B cell (primary cell): Measurements from ENCODE around the gene TPH2. TPM values are rescaled to one million over a fixed set of nuclear protein-coding genes. Genes with fewer than 3 reads are reported as not detected.

ENCODE experiments used
- ATAC-seq: fragments of 200-7000 bp; cut with Tn5 transposase; one replicate; pipeline ENCODE4 v1.10.0; 2021; ENCODE audit warnings: low read depth, mild to moderate bottlenecking, moderate number of reproducible peaks, moderate library complexity
- CTCF ChIA-PET: fragments of 350-600 bp; sonication (Branson Sonifier 250); formaldehyde crosslinking; loops from one replicate; lab custom pipeline; 2021; ENCODE audit warnings: antibody characterized with exemption, inconsistent platforms; lab: Charles Lee
- POLR2A ChIA-PET: fragments of 350-600 bp; sonication (Branson Sonifier 250); formaldehyde crosslinking; loops from one replicate; lab custom pipeline; 2021; ENCODE audit warnings: antibody characterized with exemption; lab: Charles Lee
- DNase-seq: peaks from one replicate; pipeline ENCODE4 v3.0.0; 2013
- H2AFZ ChIP-seq: 2 replicates; pipeline ENCODE4 v1.6.1; 2012; ENCODE audit warnings: mild to moderate bottlenecking, low read depth, low read length; ENCODE audit not compliant: insufficient read depth, poor library complexity, severe bottlenecking
- H3K27ac ChIP-seq, 2 donors: 1 replicate in 1 of 2; 2 replicates in 1 of 2; pipeline ENCODE4 v1.5.1; 2012 to 2013; ENCODE audit warnings: low read length in 2 of 2, mild to moderate bottlenecking in 2 of 2, moderate library complexity in 1 of 2
- H3K27me3 ChIP-seq, 4 experiments: fragments of 200-600 bp in 1 of 4; sonication (generic) in 1 of 4; replicated peaks in 1 of 4; 1 replicate in 2 of 4; 2 replicates in 2 of 4; pipeline versions ENCODE4 v1.6.1 to v1.7.0; 2013 to 2016; ENCODE audit warnings: low read length in 3 of 4, mild to moderate bottlenecking in 2 of 4, mixed read lengths in 1 of 4, moderate library complexity in 1 of 4; ENCODE audit not compliant: insufficient read depth in 4 of 4, control insufficient read depth in 3 of 4; ENCODE audit errors: control extremely low read depth in 1 of 4
- H3K36me3 ChIP-seq, 2 experiments: replicated peaks in 1 of 2; 1 replicate in 1 of 2; 2 replicates in 1 of 2; pipeline versions ENCODE4 v1.6.1 to v1.7.1; 2013; ENCODE audit warnings: low read length in 1 of 2; ENCODE audit not compliant: insufficient read depth in 2 of 2, control insufficient read depth in 1 of 2; ENCODE audit errors: control extremely low read depth in 1 of 2, extremely low read depth in 1 of 2
- H3K4me1 ChIP-seq, 2 donors: fragments of 200-600 bp in 1 of 2; sonication (generic) in 1 of 2; 1 replicate in 1 of 2; 2 replicates in 1 of 2; pipeline versions ENCODE4 v1.5.1 to v1.6.1; 2013 to 2017; ENCODE audit warnings: low read length in 2 of 2; ENCODE audit not compliant: control insufficient read depth in 2 of 2, insufficient read depth in 2 of 2
- H3K4me2 ChIP-seq: replicated peaks from 2 replicates; pipeline ENCODE3; 2012; ENCODE audit warnings: mild to moderate bottlenecking, low read depth, low read length; ENCODE audit not compliant: poor library complexity, severe bottlenecking
- H3K4me3 ChIP-seq, 5 experiments: fragments of 200-600 bp in 1 of 5; sonication (generic) in 1 of 5; 1 replicate in 3 of 5; 2 replicates in 2 of 5; pipeline versions ENCODE4 v1.5.1 to v1.7.0; 2011 to 2016; ENCODE audit warnings: low read length in 4 of 5, mild to moderate bottlenecking in 4 of 5, low read depth in 2 of 5, control low read depth in 1 of 5, moderate library complexity in 1 of 5; ENCODE audit not compliant: insufficient read depth in 1 of 5; ENCODE audit errors: control extremely low read depth in 1 of 5, extremely low read depth in 1 of 5
- H3K79me2 ChIP-seq: fragments of 200-600 bp; sonication (generic); one replicate; pipeline ENCODE4 v1.6.0; 2016; ENCODE audit warnings: low read length; ENCODE audit not compliant: control insufficient read depth, insufficient read depth
- H3K9ac ChIP-seq: fragments of 200-600 bp; sonication (generic); 2 replicates; pipeline ENCODE4 v1.6.1; 2017; ENCODE audit warnings: mild to moderate bottlenecking, low read length, moderate library complexity
- H3K9me3 ChIP-seq, 3 donors: one replicate each; pipeline versions ENCODE4 v1.6.1 to v1.7.1; 2013; ENCODE audit warnings: low read length in 2 of 3; ENCODE audit not compliant: control insufficient read depth in 2 of 3, insufficient read depth in 1 of 3; ENCODE audit errors: control extremely low read depth in 1 of 3
- H4K20me1 ChIP-seq: 2 replicates; pipeline ENCODE4 v1.6.0; 2012; ENCODE audit warnings: mild to moderate bottlenecking, low read length; ENCODE audit not compliant: insufficient read depth, control insufficient read depth, poor library complexity, severe bottlenecking
- H3K27ac Mint-ChIP-seq: one replicate; pipeline ENCODE4 v1.8.0; 2021; ENCODE audit warnings: mixed read lengths
- H3K27me3 Mint-ChIP-seq: one replicate; pipeline ENCODE4 v1.8.0; 2021; ENCODE audit warnings: mixed read lengths
- H3K4me1 Mint-ChIP-seq: one replicate; pipeline ENCODE4 v1.8.0; 2021; ENCODE audit warnings: mixed read lengths
- H3K4me3 Mint-ChIP-seq: one replicate; pipeline ENCODE4 v1.8.0; 2021; ENCODE audit warnings: mixed read lengths
- H3K9me3 Mint-ChIP-seq: one replicate; pipeline ENCODE4 v1.8.0; 2022; ENCODE audit warnings: mixed read lengths; ENCODE audit not compliant: insufficient read depth
- EZH2 ChIP-seq: IDR thresholded peaks from 2 replicates; pipeline ENCODE4 v1.6.1; 2012; ENCODE audit warnings: borderline replicate concordance, low read depth, mild to moderate bottlenecking, moderate library complexity, low read length; ENCODE audit not compliant: insufficient read depth, poor library complexity, severe bottlenecking
- WGBS: methylation state at CpG from one replicate; pipeline ENCODE4 v1.1.5; 2013; ENCODE audit warnings: missing lambda C conversion rate; ENCODE audit not compliant: insufficient coverage; 5-methylcytosine and 5-hydroxymethylcytosine counted together
- intact Hi-C: fragments of 100-400 bp; cut with micrococcal nuclease; formaldehyde crosslinking; loops from one replicate; pipeline ENCODE4 v1.10.0; 2022
- polyA plus RNA-seq: library from polyadenylated mRNA; depleted of rRNA; stranded (reverse); fragments of >200 nt; gene quantifications from 2 replicates; pipeline ENCODE4 v1.2.3, GENCODE V29; 2012
- total RNA-seq, 2 donors: library from RNA; stranded (reverse); fragments of 120-200 nt in 1 of 2; gene quantifications; 1 replicate in 1 of 2; 2 replicates in 1 of 2; pipeline versions ENCODE4 v1.2.3 to v1.2.4, GENCODE V29; 2013 to 2022
- TF ChIP-seq, protein P1 (sequence below): fragments of 200-600 bp; IDR thresholded peaks from one replicate; pipeline ENCODE4 v1.8.0; 2022; ENCODE audit warnings: antibody characterized with exemption, mild to moderate bottlenecking

Gene TPH2
- total and polyA plus RNA-seq, 2 donors (not counting 1 experiment from before 2014, with no cell fraction given) = not detected

DNA sequence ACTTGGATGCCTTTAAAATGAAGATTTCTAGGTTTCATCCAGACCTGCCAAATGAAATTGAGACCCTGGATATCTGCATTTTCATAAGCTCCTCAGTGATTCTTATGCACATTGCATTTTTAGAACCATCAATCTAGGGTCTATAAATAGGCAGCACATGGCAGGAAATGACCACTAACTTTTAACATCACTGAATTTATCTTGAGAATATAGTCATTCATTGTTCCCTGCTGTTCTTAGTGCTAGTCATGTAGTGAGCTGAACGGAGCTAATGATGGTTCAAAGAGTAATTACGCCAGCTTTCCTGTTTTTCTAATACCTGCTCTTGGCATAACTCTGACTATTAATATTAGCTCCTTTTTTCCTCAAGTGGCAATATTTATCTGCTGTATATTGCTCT, 91.6 kb downstream of the TPH2 start:
- no peak overlapping the region for H3K4me3 ChIP-seq

DNA sequence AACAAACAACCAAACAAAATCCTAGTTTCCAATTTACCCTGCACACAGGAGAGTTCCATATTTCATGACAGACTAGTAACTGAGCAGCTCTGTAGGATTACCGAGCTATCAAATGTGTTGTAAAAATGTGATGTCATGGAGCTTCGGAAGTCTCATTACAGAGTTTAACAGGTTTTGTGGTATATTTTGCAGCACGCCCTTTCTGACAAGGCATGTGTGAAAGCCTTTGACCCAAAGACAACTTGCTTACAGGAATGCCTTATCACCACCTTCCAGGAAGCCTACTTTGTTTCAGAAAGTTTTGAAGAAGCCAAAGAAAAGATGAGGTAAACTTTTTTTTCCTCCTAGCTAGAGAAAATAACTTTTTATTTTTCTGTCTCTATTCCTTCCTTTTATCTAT, 92.4 kb downstream of the TPH2 start:
- no peak overlapping the region for H3K27ac ChIP-seq
- Mint-ChIP-seq H3K4me1 (no peaks in the 10 kb centered on the region), H3K4me3 (no peak overlapping the region), H3K9me3 (no peaks in the 10 kb centered on the region), H3K27me3 (peaks cover 12% of the 10 kb centered on the region), H3K27ac (no peak overlapping the region)
- no peaks in the 10 kb centered on the region for H3K36me3 ChIP-seq
- no peak overlapping the region for H3K9ac ChIP-seq
- H3K79me2 ChIP-seq = no peaks in the 10 kb centered on the region
- TF ChIP-seq, protein P1, sequence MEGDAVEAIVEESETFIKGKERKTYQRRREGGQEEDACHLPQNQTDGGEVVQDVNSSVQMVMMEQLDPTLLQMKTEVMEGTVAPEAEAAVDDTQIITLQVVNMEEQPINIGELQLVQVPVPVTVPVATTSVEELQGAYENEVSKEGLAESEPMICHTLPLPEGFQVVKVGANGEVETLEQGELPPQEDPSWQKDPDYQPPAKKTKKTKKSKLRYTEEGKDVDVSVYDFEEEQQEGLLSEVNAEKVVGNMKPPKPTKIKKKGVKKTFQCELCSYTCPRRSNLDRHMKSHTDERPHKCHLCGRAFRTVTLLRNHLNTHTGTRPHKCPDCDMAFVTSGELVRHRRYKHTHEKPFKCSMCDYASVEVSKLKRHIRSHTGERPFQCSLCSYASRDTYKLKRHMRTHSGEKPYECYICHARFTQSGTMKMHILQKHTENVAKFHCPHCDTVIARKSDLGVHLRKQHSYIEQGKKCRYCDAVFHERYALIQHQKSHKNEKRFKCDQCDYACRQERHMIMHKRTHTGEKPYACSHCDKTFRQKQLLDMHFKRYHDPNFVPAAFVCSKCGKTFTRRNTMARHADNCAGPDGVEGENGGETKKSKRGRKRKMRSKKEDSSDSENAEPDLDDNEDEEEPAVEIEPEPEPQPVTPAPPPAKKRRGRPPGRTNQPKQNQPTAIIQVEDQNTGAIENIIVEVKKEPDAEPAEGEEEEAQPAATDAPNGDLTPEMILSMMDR = no peak
- TF ChIP-seq EZH2 = no peak
- no peaks in the 10 kb centered on the region for H3K9me3 ChIP-seq
- DNase-seq (no peak), ATAC-seq (no peak)
- no peak overlapping the region for H2AFZ ChIP-seq
- H3K4me1 ChIP-seq = no peaks in the 10 kb centered on the region
- WGBS = 100% methylated on average over 1 of the region's 3 CpGs
- H3K4me3 ChIP-seq = no peak overlapping the region
- intact Hi-C loops = no loop called here
- POLR2A ChIA-PET = no interaction called here
- CTCF ChIA-PET = no interaction called here
- no peaks in the 10 kb centered on the region for H4K20me1 ChIP-seq
- H3K4me2 ChIP-seq = no peak overlapping the region
- peaks cover 0 to 3% (median 0%) of the 10 kb centered on the region in 4 experiments for H3K27me3 ChIP-seq

More for the DNA sequence above, 91.6 kb downstream of the TPH2 start:
- Mint-ChIP-seq H3K4me3 (no peak overlapping the region), H3K27me3 (peaks cover 8% of the 10 kb centered on the region), H3K4me1 (no peaks in the 10 kb centered on the region), H3K9me3 (no peaks in the 10 kb centered on the region), H3K27ac (no peak overlapping the region)
- Histone ChIP-seq H3K9me3 (no peaks in the 10 kb centered on the region), H4K20me1 (no peaks in the 10 kb centered on the region), H3K79me2 (no peaks in the 10 kb centered on the region), H3K4me1 (no peaks in the 10 kb centered on the region), H3K9ac (no peak overlapping the region), H3K4me2 (no peak overlapping the region), H3K27ac (no peak overlapping the region), H3K36me3 (no peaks in the 10 kb centered on the region), H2AFZ (no peak overlapping the region), H3K27me3 (no peaks in the 10 kb centered on the region)
- no CpG with 5 or more reads among the region's 2 CpGs for WGBS
- ChIA-PET POLR2A (no interaction called here), CTCF (no interaction called here)
- TF ChIP-seq, protein P1 = no peak
- TF ChIP-seq EZH2 = no peak
- no peak for ATAC-seq
- intact Hi-C loops = no loop called here
- DNase-seq = no peak
